HepG2 (cell line): ENCODE measurements around the gene NXT1. TPM values are rescaled to one million over a fixed set of nuclear protein-coding genes. Genes with fewer than 3 reads are reported as not detected.
A peak's percentile ranks its signal among the peaks of the same experiment; 100 is the strongest.

Experiments used
- CBFB ChIP-seq: sonication (generic); formaldehyde crosslinking; IDR thresholded peaks from 2 replicates; pipeline ENCODE4 v1.4.0; 2020; ENCODE audit warnings: missing genetic modification reagents
- HCFC1 ChIP-seq: fragments of 150-350 bp; IDR thresholded peaks from 2 replicates; pipeline ENCODE4 v1.6.1; 2014; ENCODE audit warnings: low read depth, low read length
- HNF1A ChIP-seq, 2 experiments: sonication (generic) in 1 of 2; formaldehyde crosslinking in 1 of 2; IDR thresholded peaks; 2 replicates each; pipeline versions ENCODE4 v1.4.0 to v1.6.1; 2016 to 2020; ENCODE audit warnings: borderline replicate concordance in 1 of 2, low read depth in 1 of 2, mild to moderate bottlenecking in 1 of 2, missing genetic modification reagents in 1 of 2
- MLLT10 ChIP-seq: sonication (generic); formaldehyde crosslinking; IDR thresholded peaks from 2 replicates; pipeline ENCODE4 v1.4.0; 2020; ENCODE audit warnings: missing genetic modification reagents
- PAWR ChIP-seq: sonication (generic); formaldehyde crosslinking; IDR thresholded peaks from 2 replicates; pipeline ENCODE4 v1.4.0; 2020; ENCODE audit warnings: missing genetic modification reagents, mild to moderate bottlenecking, borderline replicate concordance
- PAXIP1 ChIP-seq: sonication (generic); formaldehyde crosslinking; conservative IDR thresholded peaks from 2 replicates; pipeline ENCODE4 v1.4.0; 2020; ENCODE audit warnings: mild to moderate bottlenecking, missing genetic modification reagents, moderate library complexity
- RBM22 ChIP-seq: fragments of 200-400 bp; formaldehyde crosslinking; optimal IDR thresholded peaks from 2 replicates; pipeline ENCODE3; 2017; ENCODE audit warnings: mild to moderate bottlenecking, low read length, moderate library complexity
- TBX3 ChIP-seq: fragments of 450-650 bp; IDR thresholded peaks from 2 replicates; pipeline ENCODE4 v1.6.1; 2017; ENCODE audit warnings: antibody characterized with exemption, mild to moderate bottlenecking, inconsistent platforms, borderline replicate concordance
- TFAP4 ChIP-seq: sonication (generic); IDR thresholded peaks from 2 replicates; pipeline ENCODE4 v1.6.1; 2016; ENCODE audit warnings: low read depth, borderline replicate concordance
- TFE3 ChIP-seq: IDR thresholded peaks from 2 replicates; pipeline ENCODE4 v1.6.1; 2016
- ZFAT ChIP-seq: sonication (generic); formaldehyde crosslinking; conservative IDR thresholded peaks from 2 replicates; pipeline ENCODE4 v1.8.1; 2023; ENCODE audit warnings: missing genetic modification reagents, inconsistent platforms
- ZNF205 ChIP-seq: IDR thresholded peaks from 2 replicates; pipeline ENCODE4 v1.6.1; 2018; ENCODE audit warnings: missing biosample characterization, missing genetic modification reagents
- ZNF280D ChIP-seq: sonication (generic); formaldehyde crosslinking; IDR thresholded peaks from 2 replicates; pipeline ENCODE4 v1.5.1; 2020; ENCODE audit warnings: mild to moderate bottlenecking, missing genetic modification reagents
- ZNF317 ChIP-seq: sonication (generic); formaldehyde crosslinking; IDR thresholded peaks from 2 replicates; pipeline ENCODE4 v1.5.0; 2020; ENCODE audit warnings: mild to moderate bottlenecking, missing genetic modification reagents
- ZNF543 ChIP-seq: sonication (generic); formaldehyde crosslinking; IDR thresholded peaks from 2 replicates; pipeline ENCODE4 v1.4.0; 2020; ENCODE audit warnings: mild to moderate bottlenecking, missing genetic modification reagents
- ZNF773 ChIP-seq: sonication (generic); formaldehyde crosslinking; IDR thresholded peaks from 2 replicates; pipeline ENCODE4 v1.4.0; 2020; ENCODE audit warnings: missing genetic modification reagents, borderline replicate concordance
- ZSCAN31 ChIP-seq: sonication (generic); formaldehyde crosslinking; IDR thresholded peaks from 2 replicates; pipeline ENCODE4 v1.5.0; 2020; ENCODE audit warnings: low read depth, mild to moderate bottlenecking, missing genetic modification reagents
- polyA plus RNA-seq, 8 experiments: library from polyadenylated mRNA; depleted of rRNA in 3 of 8; stranded (reverse) in 7 of 8; unstranded in 1 of 8; fragments of >200 nt; fragmentation: Illumina TruSeq in 4 of 8; extraction: Trizol in 4 of 8; gene quantifications; 2 replicates each; pipeline versions ENCODE4 v1.2.1 to v1.2.3, GENCODE V29; 2011 to 2016; ENCODE audit warnings: low read depth in 4 of 8, missing spikeins in 1 of 8, mixed read lengths in 1 of 8; ENCODE audit not compliant: insufficient read depth in 1 of 8
- total RNA-seq, 5 experiments: library from RNA; depleted of rRNA; stranded (reverse); fragments of >200 nt; fragmentation: Illumina TruSeq; extraction: Trizol; gene quantifications; 2 replicates each; pipeline ENCODE4 v1.2.3, GENCODE V29; 2016; ENCODE audit warnings: low read depth in 1 of 5

The NXT1 gene
- total and polyA plus RNA-seq, 2 of the 13 experiments (the other 11 are each of a cell fraction or from before 2014, with no cell fraction given): 35.6 to 65.9 TPM

GRCh38 chr20:23404196-23404595, 53.6 kb downstream of the NXT1 start (continued):
- TF ChIP-seq CBFB (CRISPR knock-in tag) (no peak), ZNF543 (CRISPR knock-in tag) (no peak), TFE3 (no peak), ZFAT (CRISPR knock-in tag) (no peak), ZSCAN31 (CRISPR knock-in tag) (no peak), ZNF205 (CRISPR knock-in tag) (0 out of 2 replicates have a peak, but pooled peaks have one; percentile 27), HCFC1 (no peak), MLLT10 (CRISPR knock-in tag) (no peak), HNF1A (IDR thresholded peaks at IDR 0.05; ENCODE audit: low read depth) (no peak), HNF1A (CRISPR knock-in tag; IDR thresholded peaks at IDR 0.05; ENCODE audit: borderline replicate concordance) (no peak), PAWR (CRISPR knock-in tag) (no peak), ZNF773 (CRISPR knock-in tag) (no peak), PAXIP1 (peak; percentile 19; the same call in 1 of the 2 replicates), TBX3 (no peak), ZNF280D (CRISPR knock-in tag) (no peak), ZNF317 (CRISPR knock-in tag) (no peak), TFAP4 (no peak), RBM22 (no peak)
